HG03139 (cell line): ENCODE data around the gene SHCBP1L.

Experiments used
- ATAC-seq: cut with Tn5 transposase; IDR thresholded peaks from one replicate; pipeline ENCODE4 v1.9.1; 2021; ENCODE audit not compliant: unreplicated experiment

The SHCBP1L gene

GRCh38 chr1:182897696-182898095 is 55.3 kb downstream of the SHCBP1L start:
- no peak for ATAC-seq

GRCh38 chr1:182890927-182891610 is 61.9 kb downstream of the SHCBP1L start:
- no peak for ATAC-seq

- no peak for ATAC-seq
These were observed 63.0 kb downstream of the SHCBP1L start for GRCh38 chr1:182889997-182890396.

- ATAC-seq = no peak
These were observed 64.0 kb downstream of the SHCBP1L start for GRCh38 chr1:182888736-182889531.

GRCh38 chr1:182886985-182887384 is 66.0 kb downstream of the SHCBP1L start:
- no peak for ATAC-seq

GRCh38 chr1:182885591-182885990 is 67.4 kb downstream of the SHCBP1L start:
- no peak for ATAC-seq

- ATAC-seq = no peak
These were observed 68.1 kb downstream of the SHCBP1L start for GRCh38 chr1:182884872-182885271.

- no peak for ATAC-seq
These were observed 75.1 kb downstream of the SHCBP1L start for GRCh38 chr1:182877842-182878241.

GRCh38 chr1:182877331-182877730 is 75.6 kb downstream of the SHCBP1L start:
- ATAC-seq = no peak

GRCh38 chr1:182875889-182876288 is 77.1 kb downstream of the SHCBP1L start:
- ATAC-seq = no peak

- no peak for ATAC-seq
These were observed 80.1 kb downstream of the SHCBP1L start for GRCh38 chr1:182872881-182873280.

- no peak for ATAC-seq
These were observed 83.7 kb downstream of the SHCBP1L start for GRCh38 chr1:182869241-182869666.

GRCh38 chr1:182867861-182868260 is 85.1 kb downstream of the SHCBP1L start:
- no peak for ATAC-seq

- ATAC-seq = no peak
These were observed 89.0 kb downstream of the SHCBP1L start for GRCh38 chr1:182863940-182864339.

GRCh38 chr1:182862827-182863226 is 90.1 kb downstream of the SHCBP1L start:
- no peak for ATAC-seq

- ATAC-seq = no peak
These were observed 91.0 kb downstream of the SHCBP1L start for GRCh38 chr1:182861994-182862393.

- no peak for ATAC-seq
These were observed 92.3 kb downstream of the SHCBP1L start for GRCh38 chr1:182860658-182861057.

GRCh38 chr1:182857212-182857611 is 95.8 kb downstream of the SHCBP1L start:
- no peak for ATAC-seq

GRCh38 chr1:182855911-182856310 is 97.1 kb downstream of the SHCBP1L start:
- ATAC-seq = no peak

GRCh38 chr1:182851825-182852224 is 101.1 kb downstream of the SHCBP1L start:
- no peak for ATAC-seq

- no peak for ATAC-seq
These were observed 102.6 kb downstream of the SHCBP1L start for GRCh38 chr1:182850319-182850718.
